ENCODE results near the gene POLR2J.
A peak's percentile ranks its signal among the peaks of the same experiment; 100 is the strongest.
"Not testable (repeated sequence)": the region's sequence is repeated elsewhere in the genome, so short reads cannot be mapped to it uniquely, and the experiment has no call there.

Gene POLR2J

DNA sequence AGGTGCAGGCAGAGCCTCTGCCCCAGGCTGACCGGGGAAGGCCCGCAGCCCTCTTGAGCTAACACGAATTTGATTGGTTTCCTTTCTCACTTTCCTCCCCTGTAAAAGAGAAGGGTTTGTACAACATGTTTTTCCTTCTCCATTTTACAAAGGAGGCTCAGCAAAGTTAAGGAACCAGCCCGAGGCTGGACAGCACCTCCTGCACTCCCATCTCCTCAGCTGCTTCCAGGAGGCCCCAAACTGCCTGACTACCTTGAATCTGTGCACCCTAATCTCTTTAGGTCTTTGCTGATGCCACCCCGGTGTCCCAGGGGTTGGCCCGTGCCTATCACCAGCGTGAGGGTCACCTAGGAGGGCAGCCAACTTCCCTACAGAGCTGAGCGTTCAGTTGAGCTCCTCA is 18.3 kb downstream of the POLR2J start:
- TF ChIP-seq TAF1 (IDR thresholded peaks at IDR 0.05; ENCODE audit: borderline replicate concordance, low read depth, low read length) (no peak), POLR2AphosphoS5 (IDR thresholded peaks at IDR 0.05; ENCODE audit: low read depth, low read length) (no peak), POLR2A (IDR thresholded peaks at IDR 0.05; ENCODE audit: low read depth, low read length) (no peak)
- no peak for FAIRE-seq
- no peak for DNase-seq (ENCODE audit: insufficient read length)

DNA sequence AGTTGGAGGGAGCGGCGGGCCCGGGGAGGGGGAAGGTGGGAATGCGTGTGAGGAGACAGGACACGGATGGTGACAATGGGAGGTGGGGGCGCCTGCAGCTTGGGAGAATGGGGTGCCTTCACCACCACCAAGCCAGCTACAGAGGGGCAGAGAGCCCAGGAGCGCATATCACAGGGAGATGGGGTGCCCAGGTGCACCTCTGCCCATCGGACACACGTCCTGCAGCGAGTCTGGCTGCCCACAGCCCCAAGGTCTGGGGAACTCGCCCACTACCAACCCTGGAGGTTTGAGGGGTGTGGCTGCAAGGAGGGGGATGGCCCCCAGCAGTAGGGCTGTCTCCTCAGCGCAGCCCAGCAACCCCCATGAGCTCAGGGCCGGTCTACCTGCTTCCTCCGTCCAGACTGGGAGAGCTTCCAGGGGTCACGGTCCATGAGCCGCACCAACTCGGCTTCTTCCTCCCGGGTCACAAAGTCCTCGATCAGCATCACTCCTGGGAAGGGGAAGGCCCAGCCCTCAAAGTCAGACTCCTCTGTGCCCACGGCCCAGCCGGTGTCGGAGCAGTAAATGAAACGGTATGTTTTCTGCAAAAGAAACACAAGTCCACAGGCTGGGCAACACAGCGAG is 19.4 kb downstream of the POLR2J start:
- DNase-seq (ENCODE audit: insufficient read length), result no peak
- no peak for FAIRE-seq
- TF ChIP-seq POLR2A (IDR thresholded peaks at IDR 0.05; ENCODE audit: low read depth, low read length) (no peak), TAF1 (IDR thresholded peaks at IDR 0.05; ENCODE audit: borderline replicate concordance, low read depth, low read length) (no peak)

- FAIRE-seq (no peak), DNase-seq (ENCODE audit: insufficient read length) (no peak)
- TF ChIP-seq POLR2A (IDR thresholded peaks at IDR 0.05; ENCODE audit: low read depth, low read length) (no peak), POLR2AphosphoS5 (IDR thresholded peaks at IDR 0.05; ENCODE audit: low read depth, low read length) (no peak), TAF1 (IDR thresholded peaks at IDR 0.05; ENCODE audit: borderline replicate concordance, low read depth, low read length) (no peak)
Measured at GRCh38 chr7:102457352-102457924, 21.3 kb downstream of the POLR2J start.

DNA sequence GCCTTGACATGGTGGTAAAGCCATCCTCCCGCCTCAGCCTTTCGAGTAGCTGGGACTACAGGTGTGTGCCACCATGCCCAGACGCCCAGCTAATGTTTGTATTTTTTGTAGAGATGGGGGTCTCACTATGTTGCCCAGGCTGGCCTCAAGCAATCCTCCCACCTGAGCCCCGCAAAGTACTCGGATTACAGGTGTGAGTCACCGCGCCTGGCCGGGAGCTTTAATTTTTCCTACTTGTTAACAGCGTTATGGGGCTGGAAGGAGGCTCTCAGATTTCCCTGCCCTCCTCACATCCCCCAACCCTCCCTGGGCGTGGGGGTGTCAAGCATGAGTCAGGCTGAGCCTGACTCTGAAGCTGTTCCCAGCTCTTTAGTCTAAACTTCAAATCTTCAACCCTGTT is 22.4 kb downstream of the POLR2J start:
- FAIRE-seq (no peak), DNase-seq (ENCODE audit: insufficient read length) (no peak)
- TF ChIP-seq POLR2A (IDR thresholded peaks at IDR 0.05; ENCODE audit: low read depth, low read length) (no peak), POLR2AphosphoS5 (IDR thresholded peaks at IDR 0.05; ENCODE audit: low read depth, low read length) (no peak), TAF1 (IDR thresholded peaks at IDR 0.05; ENCODE audit: borderline replicate concordance, low read depth, low read length) (no peak)

- DNase-seq (ENCODE audit: insufficient read length), result no peak
- FAIRE-seq, result no peak
- TF ChIP-seq POLR2A (IDR thresholded peaks at IDR 0.05; ENCODE audit: low read depth, low read length) (no peak), POLR2AphosphoS5 (IDR thresholded peaks at IDR 0.05; ENCODE audit: low read depth, low read length) (no peak), TAF1 (IDR thresholded peaks at IDR 0.05; ENCODE audit: borderline replicate concordance, low read depth, low read length) (no peak)
Measured at GRCh38 chr7:102455596-102455995, 23.1 kb downstream of the POLR2J start.

- not testable (repeated sequence) for DNase-seq (ENCODE audit: insufficient read length); FAIRE-seq
Measured at GRCh38 chr7:102454932-102455331, 23.8 kb downstream of the POLR2J start.

GRCh38 chr7:102454468-102454867 is 24.3 kb downstream of the POLR2J start:
- FAIRE-seq, result no peak
- no peak for DNase-seq (ENCODE audit: insufficient read length)
- TF ChIP-seq TAF1 (IDR thresholded peaks at IDR 0.05; ENCODE audit: borderline replicate concordance, low read depth, low read length) (no peak), POLR2AphosphoS5 (IDR thresholded peaks at IDR 0.05; ENCODE audit: low read depth, low read length) (no peak), POLR2A (IDR thresholded peaks at IDR 0.05; ENCODE audit: low read depth, low read length) (no peak)

GRCh38 chr7:102453319-102453718 is 25.4 kb downstream of the POLR2J start:
- TF ChIP-seq POLR2A (IDR thresholded peaks at IDR 0.05; ENCODE audit: low read depth, low read length) (no peak), POLR2AphosphoS5 (IDR thresholded peaks at IDR 0.05; ENCODE audit: low read depth, low read length) (no peak), TAF1 (IDR thresholded peaks at IDR 0.05; ENCODE audit: borderline replicate concordance, low read depth, low read length) (no peak)
- DNase-seq (ENCODE audit: insufficient read length) (no peak), FAIRE-seq (no peak)

GRCh38 chr7:102452451-102452850 is 26.3 kb downstream of the POLR2J start:
- TF ChIP-seq POLR2A (IDR thresholded peaks at IDR 0.05; ENCODE audit: low read depth, low read length), result no peak
- TF ChIP-seq POLR2AphosphoS5 (IDR thresholded peaks at IDR 0.05; ENCODE audit: low read depth, low read length), result no peak
- no peak for TF ChIP-seq TAF1 (IDR thresholded peaks at IDR 0.05; ENCODE audit: borderline replicate concordance, low read depth, low read length)
- DNase-seq (ENCODE audit: insufficient read length) (no peak), FAIRE-seq (no peak)

GRCh38 chr7:102451371-102452054 is 27.2 kb downstream of the POLR2J start:
- TF ChIP-seq POLR2A (IDR thresholded peaks at IDR 0.05; ENCODE audit: low read depth, low read length), result peak; percentile 21; the same call in 1 of the 2 replicates
- no peak for TF ChIP-seq TAF1 (IDR thresholded peaks at IDR 0.05; ENCODE audit: borderline replicate concordance, low read depth, low read length)
- no peak for DNase-seq (ENCODE audit: insufficient read length)
- no peak for FAIRE-seq

- DNase-seq (ENCODE audit: insufficient read length) (no peak), FAIRE-seq (peak; percentile 87)
Measured at GRCh38 chr7:102450242-102450641, 28.5 kb downstream of the POLR2J start.

DNA sequence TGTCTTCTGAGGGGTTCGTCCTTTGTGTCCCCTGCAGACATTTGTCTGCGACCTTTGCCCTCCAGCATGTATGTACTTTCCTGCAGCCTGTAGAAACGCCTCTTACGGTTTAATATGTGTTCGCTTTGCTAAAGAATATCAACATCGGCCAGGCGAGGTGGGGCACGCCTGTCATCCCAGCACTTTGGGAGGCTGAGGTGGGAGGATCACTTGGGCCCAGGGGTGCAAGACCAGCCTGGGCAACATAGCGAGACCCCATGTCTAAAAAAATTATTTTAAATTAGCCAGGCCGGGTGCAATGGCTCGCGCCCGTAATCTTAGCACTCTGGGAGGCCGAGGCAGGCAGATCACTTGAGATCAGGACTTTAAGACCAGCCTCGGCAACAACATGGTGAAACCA is 29.6 kb downstream of the POLR2J start:
- no peak for FAIRE-seq

More at GRCh38 chr7:102450242-102450641, 28.5 kb downstream of the POLR2J start:
- TF ChIP-seq POLR2A (IDR thresholded peaks at IDR 0.05; ENCODE audit: low read depth, low read length), result 0 out of 2 replicates have a peak, but pooled peaks have one; percentile 33
- no peak for TF ChIP-seq POLR2AphosphoS5 (IDR thresholded peaks at IDR 0.05; ENCODE audit: low read depth, low read length)
- TF ChIP-seq TAF1 (IDR thresholded peaks at IDR 0.05; ENCODE audit: borderline replicate concordance, low read depth, low read length), result no peak

More for the DNA sequence above, 29.6 kb downstream of the POLR2J start:
- no peak for DNase-seq (ENCODE audit: insufficient read length)
- TF ChIP-seq POLR2A (IDR thresholded peaks at IDR 0.05; ENCODE audit: low read depth, low read length) (no peak), TAF1 (IDR thresholded peaks at IDR 0.05; ENCODE audit: borderline replicate concordance, low read depth, low read length) (no peak), POLR2AphosphoS5 (IDR thresholded peaks at IDR 0.05; ENCODE audit: low read depth, low read length) (no peak)

Measured in GM12892 (cell line).